HG03558 (cell line): Measurements from ENCODE around the gene ANKS1B.
"Not testable (repeated sequence)": the region's sequence is repeated elsewhere in the genome, so short reads cannot be mapped to it uniquely, and the experiment has no call there.

Experiments
- ATAC-seq: cut with Tn5 transposase; IDR thresholded peaks from one replicate; pipeline ENCODE4 v1.9.1; 2021; ENCODE audit warnings: moderate number of reproducible peaks; ENCODE audit not compliant: unreplicated experiment; ENCODE audit errors: extremely low read depth

ANKS1B gene

DNA sequence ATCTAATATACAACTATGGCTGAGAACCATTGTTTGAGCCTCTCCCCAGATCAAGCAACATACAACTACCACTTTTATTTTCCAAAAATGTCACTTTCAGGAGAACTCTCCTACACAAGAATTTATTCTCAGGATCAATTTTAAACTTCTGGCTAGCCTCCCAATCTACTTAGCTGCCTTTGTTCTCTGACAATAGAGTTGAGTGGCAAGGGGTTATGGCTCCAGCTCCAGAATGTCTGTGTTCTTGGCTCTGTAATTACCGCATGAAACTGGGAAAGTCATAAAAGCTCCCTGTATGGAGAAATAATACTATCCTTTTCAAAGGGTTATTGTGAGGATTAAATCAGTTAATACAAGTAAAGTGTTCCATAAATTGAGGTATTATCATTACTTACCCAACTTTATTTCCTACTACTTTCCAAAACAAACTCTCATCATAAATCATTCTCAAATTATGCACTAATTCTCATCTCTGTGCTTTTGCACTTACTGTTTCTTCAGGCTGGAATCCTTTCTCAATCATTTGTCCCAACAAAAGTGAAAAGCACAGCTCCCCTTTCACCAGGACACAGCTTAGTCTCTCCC lies 215.2 kb downstream of the ANKS1B start:
- ATAC-seq: no peak

DNA sequence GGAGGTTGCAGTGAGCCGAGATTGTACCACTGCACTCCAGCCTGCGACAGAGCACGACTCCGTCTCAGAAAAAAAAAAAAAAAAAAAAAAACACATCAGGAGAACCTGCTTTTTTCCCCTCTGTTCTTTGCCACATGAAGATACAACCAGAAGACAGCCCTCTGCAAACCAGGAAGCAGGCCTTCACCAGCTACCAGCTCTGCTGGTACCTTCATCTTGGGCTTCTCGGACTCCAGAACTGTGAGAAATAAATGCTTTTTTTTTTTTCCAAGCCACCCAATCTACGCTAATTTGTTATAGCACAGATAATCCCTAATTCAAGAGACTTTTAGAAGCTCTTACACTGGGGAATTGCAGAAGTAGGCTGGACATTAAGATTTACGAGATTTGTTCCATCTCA lies 216.0 kb downstream of the ANKS1B start:
- ATAC-seq: no peak

GRCh38 chr12:99767809-99768208 lies 216.9 kb downstream of the ANKS1B start:
- no peak for ATAC-seq

DNA sequence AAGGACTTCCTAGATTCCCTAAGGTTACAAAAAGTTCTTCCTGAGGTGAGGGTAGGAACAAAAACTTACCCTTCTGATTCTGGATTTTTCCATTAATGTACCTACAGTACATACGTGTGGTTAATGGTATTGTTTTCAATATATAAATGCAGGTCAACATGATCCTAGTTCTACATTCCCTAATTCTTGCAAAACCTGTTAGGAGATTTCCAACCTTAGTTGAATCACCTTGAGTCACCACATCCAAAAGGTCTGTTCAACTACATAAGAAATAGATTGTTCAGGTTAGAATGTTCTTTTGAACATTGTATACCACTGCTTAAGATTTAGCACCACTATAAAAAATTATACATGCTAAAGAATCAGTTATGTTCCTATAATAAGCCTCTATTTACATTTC lies 218.3 kb downstream of the ANKS1B start:
- no peak for ATAC-seq

DNA sequence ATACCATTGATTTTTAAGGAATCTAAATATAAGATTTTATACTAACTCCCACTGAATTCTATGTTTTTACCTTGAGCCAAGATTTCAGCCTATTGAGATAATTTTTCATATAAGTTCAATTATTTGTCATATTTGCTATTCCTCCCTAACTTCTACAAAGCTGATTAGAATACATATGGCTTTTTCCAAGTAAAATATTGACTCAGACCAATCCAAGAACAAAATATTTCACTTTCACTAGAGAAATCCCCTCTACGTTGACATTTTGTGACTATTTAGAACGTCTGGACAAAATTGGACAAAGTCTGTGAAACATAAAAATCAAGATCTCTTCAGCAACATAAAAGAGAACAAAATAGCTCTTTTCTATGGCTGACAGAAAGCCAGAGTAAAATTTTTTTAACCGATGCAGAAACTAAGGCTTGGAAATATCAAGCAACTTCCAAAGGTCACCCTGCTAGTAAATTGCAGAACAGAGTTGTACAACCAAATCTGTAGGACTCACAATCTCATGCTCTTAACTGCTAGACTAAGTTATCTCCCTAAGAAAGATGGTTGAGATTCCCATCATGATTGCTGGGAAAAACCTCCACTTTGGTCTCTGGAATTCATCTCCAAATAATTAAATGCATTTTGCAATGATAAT lies 219.1 kb downstream of the ANKS1B start:
- ATAC-seq: no peak

GRCh38 chr12:99759444-99759843 lies 225.3 kb downstream of the ANKS1B start:
- ATAC-seq: no peak

DNA sequence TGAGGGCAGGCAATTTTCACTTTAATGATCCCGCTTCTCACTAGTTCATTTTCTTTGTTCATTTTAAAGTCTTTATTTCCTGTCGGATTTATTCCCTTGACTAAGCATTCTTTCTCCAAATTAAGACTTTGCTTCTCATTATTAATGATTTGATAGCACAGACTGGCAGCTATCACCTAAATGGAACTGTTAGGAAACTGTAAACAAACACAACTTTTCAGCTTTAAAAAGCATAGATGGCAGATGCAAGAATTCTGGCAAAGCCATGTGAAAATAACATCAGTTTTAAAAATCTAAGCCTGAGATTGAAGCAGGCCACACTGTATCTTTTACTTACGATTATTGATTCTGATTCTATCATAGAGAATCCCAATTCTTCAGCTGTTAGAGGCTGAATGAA lies 225.7 kb downstream of the ANKS1B start:
- no peak for ATAC-seq

DNA sequence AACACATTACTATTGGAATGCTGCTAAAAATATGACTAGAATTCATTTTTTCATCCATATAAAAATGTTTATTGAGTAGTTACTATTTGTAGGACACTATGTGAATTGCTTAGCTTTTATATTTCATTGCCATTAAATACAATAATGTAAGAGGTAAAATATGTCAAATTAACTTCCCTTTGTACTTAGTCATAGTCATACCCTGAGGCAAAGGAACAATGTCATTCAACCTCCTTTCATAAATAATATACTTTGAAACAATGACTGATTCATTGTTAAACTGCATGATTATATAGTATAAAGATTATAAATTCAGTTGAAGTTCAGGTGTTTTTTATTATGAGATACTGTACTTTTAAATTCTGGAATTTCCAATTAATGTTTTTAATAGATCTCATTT lies 232.0 kb downstream of the ANKS1B start:
- ATAC-seq: no peak

DNA sequence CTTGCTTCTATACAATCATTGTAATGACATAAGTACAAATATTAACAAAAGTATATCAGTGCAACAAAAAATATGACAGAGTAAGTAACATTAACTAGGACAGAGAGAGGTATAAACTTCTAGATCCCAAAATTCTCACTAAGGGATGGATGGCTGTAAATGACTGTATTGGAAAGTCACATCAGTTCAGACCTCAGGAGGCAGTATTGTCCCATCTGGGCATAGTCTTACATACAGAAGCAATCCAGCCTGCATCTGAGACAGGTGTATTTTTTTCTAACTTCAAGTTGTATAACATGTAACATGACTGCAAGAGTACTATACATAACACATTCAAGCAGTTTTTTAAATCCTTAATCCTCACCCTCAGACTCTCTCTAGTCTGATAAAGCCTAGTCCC lies 238.2 kb downstream of the ANKS1B start:
- ATAC-seq: no peak

GRCh38 chr12:99745895-99746294 lies 238.8 kb downstream of the ANKS1B start:
- no peak for ATAC-seq

DNA sequence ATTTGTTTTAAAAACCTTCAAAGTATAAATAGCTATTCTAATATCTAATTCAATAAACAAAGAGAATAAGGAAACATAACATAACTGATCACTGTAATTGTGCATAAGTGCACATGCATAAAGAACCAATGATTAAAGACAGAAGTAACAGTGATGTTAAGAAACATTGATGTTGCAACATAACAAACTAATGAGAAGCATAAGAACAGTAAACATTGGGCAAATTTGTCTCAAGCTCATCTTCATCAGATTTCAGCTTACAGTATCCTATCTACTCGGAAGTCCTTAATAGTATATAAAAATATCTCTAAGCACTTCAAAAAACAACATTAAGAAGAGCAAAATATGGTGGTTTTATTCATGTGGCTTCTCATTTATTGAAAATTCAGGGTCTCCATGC lies 239.6 kb downstream of the ANKS1B start:
- no peak for ATAC-seq

DNA sequence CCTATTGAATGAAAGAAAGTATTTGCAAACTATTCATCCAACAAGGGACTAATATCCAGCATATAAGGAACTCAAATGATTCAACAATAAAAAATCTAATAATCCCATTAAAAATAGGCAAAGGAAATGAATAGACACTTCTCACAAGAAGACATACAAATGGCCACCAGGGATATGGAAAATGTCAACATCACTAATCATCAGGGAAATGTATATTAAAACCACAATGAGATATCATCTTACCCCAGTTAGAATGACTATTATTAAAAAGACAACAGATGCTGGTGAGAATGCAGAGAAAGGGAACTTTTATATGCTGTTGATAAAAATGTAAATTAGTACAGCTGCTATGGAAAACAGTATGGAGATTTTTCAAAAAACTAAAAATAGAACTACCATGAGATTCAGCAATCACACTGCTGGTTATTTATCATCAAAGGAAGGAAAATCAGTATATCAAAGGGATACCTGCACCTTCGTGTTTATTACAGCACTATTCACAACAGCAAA lies 247.9 kb downstream of the ANKS1B start:
- ATAC-seq: no peak

DNA sequence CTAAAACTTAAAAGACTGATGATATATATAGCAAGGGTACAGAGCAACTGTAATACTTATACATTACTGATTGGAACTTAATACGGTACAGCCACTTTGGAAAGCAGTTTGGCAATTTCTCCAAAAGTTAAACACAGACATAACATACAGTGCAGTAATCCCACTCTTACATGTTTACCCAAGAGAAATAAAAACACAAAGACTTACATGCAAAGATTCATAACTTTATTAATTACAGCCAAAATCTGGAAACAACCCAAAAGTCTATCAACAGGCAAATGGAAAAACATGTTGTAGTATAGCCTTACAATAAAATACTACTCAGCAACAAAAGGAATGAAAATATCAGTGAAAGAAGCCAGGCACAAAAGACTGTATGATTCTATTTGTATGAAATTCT lies 252.6 kb downstream of the ANKS1B start:
- no peak for ATAC-seq

DNA sequence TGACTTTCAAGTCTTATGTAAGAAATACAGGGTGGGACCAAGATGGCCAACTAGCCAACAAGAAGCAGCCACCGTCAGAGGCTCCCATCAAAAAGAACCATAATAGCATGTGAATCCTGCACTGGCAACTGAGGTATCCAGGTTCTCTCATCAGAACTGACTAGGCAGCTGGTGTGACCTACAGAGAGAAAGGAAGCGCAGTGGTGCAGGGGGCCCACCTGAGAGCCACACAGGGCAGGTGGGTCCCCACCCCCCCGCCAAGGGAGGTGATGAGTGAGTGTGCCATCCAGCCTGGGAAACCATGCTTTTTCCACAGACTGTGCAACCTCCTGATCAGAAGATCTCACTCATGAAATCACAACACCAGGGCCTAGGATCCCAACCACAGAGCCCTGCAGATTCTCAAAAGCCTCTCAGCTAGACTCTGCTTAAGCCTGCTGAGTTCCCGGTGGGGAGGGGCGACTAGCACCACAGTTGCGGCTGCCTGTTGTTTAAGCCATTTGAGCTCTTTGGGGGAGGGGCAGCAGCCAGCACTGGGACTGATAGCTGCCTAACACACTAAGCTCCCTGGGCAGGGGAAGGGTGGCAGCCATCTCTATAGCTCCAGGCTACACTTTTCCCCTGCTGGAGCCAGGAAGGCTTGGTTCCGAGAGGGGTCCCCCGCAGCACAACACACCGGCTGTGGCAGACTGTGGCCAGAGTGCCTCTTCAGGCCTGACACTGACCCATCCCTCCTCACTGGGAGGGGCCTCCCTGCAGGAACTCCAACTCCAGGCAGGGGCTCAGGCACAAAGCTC lies 261.8 kb downstream of the ANKS1B start:
- ATAC-seq: no peak

DNA sequence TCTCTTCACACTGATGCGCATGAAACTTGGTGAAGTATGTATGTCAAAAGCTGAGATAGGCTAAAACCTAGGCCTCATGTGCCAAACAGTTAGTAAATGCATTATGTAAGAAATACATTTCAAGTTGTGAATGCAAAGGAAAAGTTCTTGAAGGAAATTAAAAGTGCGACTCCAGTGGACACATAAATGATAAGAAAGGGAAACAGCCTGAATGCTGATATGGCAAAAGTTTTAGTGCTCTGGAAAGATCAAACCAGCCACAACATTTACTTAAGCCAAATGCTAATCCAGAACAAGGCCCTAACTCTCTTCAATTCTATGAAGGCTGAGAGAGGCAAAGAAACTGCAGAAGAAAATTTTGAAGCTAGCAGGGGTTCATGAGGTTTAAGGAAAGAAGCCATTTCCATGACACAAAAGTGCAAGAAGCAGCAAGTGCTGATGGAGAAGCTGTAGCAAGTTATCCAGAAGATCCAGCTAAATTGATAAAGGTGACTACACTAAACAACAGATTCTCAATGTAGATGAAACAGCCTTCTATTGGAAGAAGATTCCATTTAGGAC lies 262.9 kb downstream of the ANKS1B start:
- no peak for ATAC-seq

GRCh38 chr12:99720083-99720465 lies 264.7 kb downstream of the ANKS1B start:
- ATAC-seq: not testable (repeated sequence)

GRCh38 chr12:99719411-99720082 lies 265.2 kb downstream of the ANKS1B start:
- ATAC-seq: not testable (repeated sequence)

- not testable (repeated sequence) for ATAC-seq
Measured at GRCh38 chr12:99715841-99716510, 268.8 kb downstream of the ANKS1B start.

DNA sequence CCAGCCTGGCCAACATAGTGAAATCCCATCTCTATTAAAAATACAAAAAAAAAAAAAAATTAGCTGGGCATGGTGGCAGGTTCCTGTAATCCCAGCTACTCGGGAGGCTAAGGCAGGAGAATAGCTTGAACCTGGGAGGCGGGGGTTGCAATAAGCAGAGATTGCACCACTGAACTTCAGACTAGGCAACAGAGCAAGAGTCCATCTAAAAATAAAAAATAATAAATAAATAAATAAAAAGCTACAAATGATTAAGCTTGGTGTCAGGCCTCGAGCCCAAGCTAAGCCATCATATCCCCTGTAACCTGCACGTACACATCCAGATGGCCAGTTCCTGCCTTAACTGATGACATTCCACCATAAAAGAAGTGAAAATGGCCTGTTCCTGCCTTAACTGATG lies 269.8 kb downstream of the ANKS1B start:
- ATAC-seq: not testable (repeated sequence)

GRCh38 chr12:99713946-99714520 lies 270.7 kb downstream of the ANKS1B start:
- ATAC-seq: no peak
